ENCODE measurements around the gene SUSD4.
"Not testable (repeated sequence)": the region's sequence is repeated elsewhere in the genome, so short reads cannot be mapped to it uniquely, and the experiment has no call there.

SUSD4 gene

GRCh38 chr1:223251387-223251786, 112.6 kb downstream of the SUSD4 start:
- not testable (repeated sequence) for DNase-seq (ENCODE audit: low read depth in 3 of 3)

GRCh38 chr1:223250632-223251015, 113.4 kb downstream of the SUSD4 start:
- DNase-seq (ENCODE audit: low read depth in 3 of 3): no peak

GRCh38 chr1:223249854-223250631, 113.9 kb downstream of the SUSD4 start:
- no peak for DNase-seq (ENCODE audit: low read depth in 3 of 3)

GRCh38 chr1:223248770-223249140, 115.2 kb downstream of the SUSD4 start:
- DNase-seq (ENCODE audit: low read depth in 3 of 3): no peak

GRCh38 chr1:223248001-223248769, 115.8 kb downstream of the SUSD4 start:
- DNase-seq (ENCODE audit: low read depth in 3 of 3): no peak

- no peak for DNase-seq (ENCODE audit: low read depth in 3 of 3)
Observed at GRCh38 chr1:223246476-223247112, 117.4 kb downstream of the SUSD4 start.

- DNase-seq (ENCODE audit: low read depth in 3 of 3): no peak
Observed at GRCh38 chr1:223245983-223246382, 118.0 kb downstream of the SUSD4 start.

- DNase-seq (ENCODE audit: low read depth in 3 of 3): no peak
Observed at GRCh38 chr1:223245411-223245810, 118.6 kb downstream of the SUSD4 start.

GRCh38 chr1:223244366-223245103, 119.4 kb downstream of the SUSD4 start:
- DNase-seq (ENCODE audit: low read depth in 3 of 3): no peak

GRCh38 chr1:223243441-223244050, 120.4 kb downstream of the SUSD4 start:
- no peak for DNase-seq (ENCODE audit: low read depth in 3 of 3)

- DNase-seq (ENCODE audit: low read depth in 3 of 3): no peak
Observed at GRCh38 chr1:223242971-223243370, 121.0 kb downstream of the SUSD4 start.

GRCh38 chr1:223242382-223242955, 121.5 kb downstream of the SUSD4 start:
- DNase-seq (ENCODE audit: low read depth in 3 of 3): no peak

GRCh38 chr1:223240122-223240521, 123.9 kb downstream of the SUSD4 start:
- DNase-seq (ENCODE audit: low read depth in 3 of 3): no peak

GRCh38 chr1:223235091-223235490, 128.9 kb downstream of the SUSD4 start:
- no peak for DNase-seq (ENCODE audit: low read depth in 3 of 3)

- no peak for DNase-seq (ENCODE audit: low read depth in 3 of 3)
Observed at GRCh38 chr1:223234534-223234933, 129.4 kb downstream of the SUSD4 start.

- no peak for DNase-seq (ENCODE audit: low read depth in 3 of 3)
Observed at GRCh38 chr1:223234170-223234514, 129.8 kb downstream of the SUSD4 start.

- DNase-seq (ENCODE audit: low read depth in 3 of 3): no peak
Observed at GRCh38 chr1:223233410-223234169, 130.4 kb downstream of the SUSD4 start.

- DNase-seq (ENCODE audit: low read depth in 3 of 3): no peak
Observed at GRCh38 chr1:223233019-223233409, 131.0 kb downstream of the SUSD4 start.

GRCh38 chr1:223231581-223231980, 132.4 kb downstream of the SUSD4 start:
- no peak for DNase-seq (ENCODE audit: low read depth in 3 of 3)

GRCh38 chr1:223231011-223231572, 132.9 kb downstream of the SUSD4 start:
- no peak for DNase-seq (ENCODE audit: low read depth in 3 of 3)

Data from stimulated activated CD4-positive, alpha-beta T cell treated with anti-CD3 and anti-CD28 coated beads, TNF-alpha, amount 100 ng/mL, for 4 hours (primary cell).